Keratinocyte (primary cell): ENCODE data around the gene NMB.

Experiments
- CTCF ChIP-seq, 3 experiments: IDR thresholded peaks in 1 of 3; conservative IDR thresholded peaks in 1 of 3; optimal IDR thresholded peaks in 1 of 3; 2 replicates in 2 of 3; 3 replicates in 1 of 3; pipeline versions ENCODE3 to v1.5.1; 2011; ENCODE audit warnings: low read length in 3 of 3, mild to moderate bottlenecking in 3 of 3, moderate library complexity in 2 of 3, control low read depth in 1 of 3, inconsistent platforms in 1 of 3; ENCODE audit not compliant: insufficient read depth in 2 of 3; ENCODE audit errors: extremely low read depth in 1 of 3
- EZH2 ChIP-seq: IDR thresholded peaks from one replicate; pipeline ENCODE4 v1.6.1; 2012; ENCODE audit warnings: inconsistent platforms, mild to moderate bottlenecking, low read length, moderate library complexity

GRCh38 chr15:84616235-84616634 is 41.8 kb downstream of the NMB start:
- no peak for TF ChIP-seq CTCF (optimal IDR thresholded peaks at IDR 0.05 in 1 of 3, IDR thresholded peaks at IDR 0.05 in 1 of 3, conservative IDR thresholded peaks at IDR 0.05 in 1 of 3; ENCODE audit: extremely low read depth in 1 of 3, insufficient read depth in 2 of 3, low read length in 3 of 3)
- TF ChIP-seq EZH2: no peak
